HG03378 (cell line): ENCODE results near the gene DEFB125.
"Not testable (repeated sequence)": the region's sequence is repeated elsewhere in the genome, so short reads cannot be mapped to it uniquely, and the experiment has no call there.

Experiments
- ATAC-seq: cut with Tn5 transposase; IDR thresholded peaks from one replicate; pipeline ENCODE4 v1.9.1; 2021; ENCODE audit warnings: mild to moderate bottlenecking, moderate library complexity; ENCODE audit not compliant: unreplicated experiment

The DEFB125 gene, protein sequence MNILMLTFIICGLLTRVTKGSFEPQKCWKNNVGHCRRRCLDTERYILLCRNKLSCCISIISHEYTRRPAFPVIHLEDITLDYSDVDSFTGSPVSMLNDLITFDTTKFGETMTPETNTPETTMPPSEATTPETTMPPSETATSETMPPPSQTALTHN

DNA sequence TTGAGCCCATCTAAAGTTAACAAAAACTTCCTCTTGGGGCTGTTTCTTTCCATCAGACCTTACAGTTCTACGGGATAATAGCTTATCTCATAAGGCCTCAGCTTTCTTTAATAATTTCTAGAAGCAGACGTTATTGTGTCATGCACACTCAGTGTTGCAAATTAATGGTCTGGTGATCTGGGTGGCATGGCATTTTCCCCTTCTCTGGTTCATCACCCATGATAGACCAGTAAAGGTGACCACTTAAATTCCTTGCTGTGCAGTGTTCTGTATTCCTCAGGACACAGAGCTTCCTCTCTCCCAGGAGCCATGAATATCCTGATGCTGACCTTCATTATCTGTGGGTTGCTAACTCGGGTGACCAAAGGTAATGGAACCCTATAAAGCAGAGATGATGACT, at the start of gene DEFB125:
Gene DEFB125, plus strand, starts transcription at position 272 of the 400 bp plus-strand sequence. Its CDS starts 38 bp downstream, at position 310.
- no peak for ATAC-seq

DNA sequence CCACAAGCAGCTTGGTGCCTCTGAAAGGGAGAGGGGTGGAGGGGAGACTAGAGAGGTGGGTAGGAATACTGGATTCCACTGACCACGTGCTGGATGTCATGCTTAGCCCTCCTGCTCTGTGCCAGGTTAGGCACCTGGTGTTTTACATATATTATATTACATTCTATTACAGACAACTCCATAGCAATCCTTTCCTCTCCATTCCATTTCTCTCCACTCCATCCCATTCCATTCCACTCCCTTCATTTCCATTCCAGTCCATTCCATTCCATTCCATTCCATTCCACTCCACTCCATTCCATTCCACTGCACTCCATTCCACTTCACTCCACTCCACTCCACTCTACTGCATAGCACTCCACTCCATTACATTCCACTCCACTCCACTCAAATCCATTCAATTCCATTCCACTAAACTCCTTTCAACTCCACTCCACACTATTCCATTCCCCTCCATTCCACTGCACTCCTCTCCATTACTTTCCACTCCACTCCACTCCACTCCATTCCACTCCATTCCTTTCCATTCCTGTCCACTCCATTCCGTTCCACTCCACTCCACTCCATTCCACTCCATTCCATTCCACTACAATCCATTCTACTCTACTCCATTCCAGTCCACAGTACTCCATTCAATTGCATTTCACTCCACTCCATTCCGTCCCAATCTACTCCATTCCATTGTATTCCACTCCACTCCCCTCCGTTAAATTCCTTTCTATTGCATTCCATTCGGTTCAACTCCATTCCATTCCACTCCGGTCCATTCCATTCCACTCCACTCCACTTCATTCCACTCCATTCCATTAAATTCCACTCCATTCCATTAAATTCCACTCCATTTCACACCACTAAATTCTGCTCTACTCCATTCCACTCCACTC, 27.2 kb upstream of the DEFB125 start:
- ATAC-seq: no peak

DNA sequence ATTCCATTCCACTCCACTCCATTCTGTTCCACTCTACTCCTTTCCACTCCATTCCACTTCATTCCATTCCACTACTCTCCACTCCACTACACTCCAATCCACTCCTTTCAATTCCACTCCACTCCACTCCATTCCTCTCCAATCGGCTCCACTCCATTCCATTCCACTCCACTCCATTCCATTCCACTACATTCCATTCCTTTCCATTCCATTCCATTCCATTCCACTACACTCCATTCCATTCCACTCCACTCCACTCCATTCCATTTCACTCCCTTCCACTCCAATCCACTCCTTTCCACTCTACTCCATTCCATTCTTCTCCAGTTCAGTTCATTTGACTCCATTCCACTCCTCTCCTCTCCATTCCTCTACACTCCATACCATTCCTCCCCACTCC, 26.2 kb upstream of the DEFB125 start:
- ATAC-seq: no peak

DNA sequence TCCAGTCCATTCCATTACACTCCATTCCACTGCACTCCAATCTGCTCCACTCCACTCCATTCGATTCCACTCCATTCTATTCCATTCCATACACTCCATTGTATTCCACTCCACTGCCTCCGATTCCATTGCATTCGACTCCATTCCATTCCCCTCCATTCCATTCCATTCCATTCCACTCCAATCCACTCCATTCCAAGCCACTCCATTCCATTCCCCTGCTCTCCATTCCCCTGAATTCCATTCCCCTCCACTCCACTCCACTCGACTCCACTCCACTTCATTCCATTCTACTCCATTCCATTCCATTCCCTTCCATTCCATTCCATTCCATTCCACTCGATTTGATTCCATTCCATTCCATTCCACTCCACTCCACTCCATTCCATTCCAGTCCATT, 25.7 kb upstream of the DEFB125 start:
- no peak for ATAC-seq

DNA sequence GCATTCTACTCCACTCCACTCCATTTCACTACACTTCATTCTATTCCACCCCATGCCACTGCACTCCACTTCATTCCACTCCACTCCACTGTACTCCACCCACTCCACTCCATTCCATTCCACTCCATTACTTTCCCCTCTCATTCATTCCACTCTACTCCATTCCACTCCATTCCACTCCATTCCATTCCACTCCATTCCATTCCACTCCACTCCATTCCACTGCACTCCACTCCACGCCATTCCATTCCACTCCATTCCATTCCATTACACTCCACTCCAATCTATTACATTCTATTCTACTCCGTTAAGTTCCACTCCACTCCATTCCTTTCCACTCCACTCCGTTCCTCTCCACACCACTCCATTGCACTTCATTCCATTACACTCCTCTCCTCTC, 25.0 kb upstream of the DEFB125 start:
- no peak for ATAC-seq

DNA sequence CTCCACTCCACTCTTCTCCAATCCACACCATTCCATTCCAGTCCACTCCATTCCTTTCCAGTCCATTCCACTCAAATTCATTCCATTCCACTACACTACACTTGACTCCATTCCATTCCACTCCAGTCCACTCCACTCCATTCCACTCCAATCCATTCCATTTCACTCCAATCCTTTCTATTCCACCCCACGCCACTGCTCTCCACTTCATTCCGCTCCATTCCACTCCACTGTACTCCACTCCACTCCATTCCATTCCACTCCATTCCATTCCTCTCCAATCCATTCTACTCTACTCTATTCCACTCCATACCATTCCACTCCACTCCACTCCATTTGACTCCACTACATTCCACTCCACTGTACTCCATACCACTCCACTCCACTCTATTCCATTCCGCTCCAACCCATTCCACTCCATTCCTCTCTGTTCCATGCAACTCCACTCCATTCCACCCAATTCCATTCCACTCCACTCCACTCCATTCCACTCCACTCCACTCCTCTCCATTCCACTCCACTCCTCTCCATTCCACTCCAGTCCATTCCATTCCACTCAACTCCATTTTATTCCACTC, 23.4 kb upstream of the DEFB125 start:
- ATAC-seq: no peak

DNA sequence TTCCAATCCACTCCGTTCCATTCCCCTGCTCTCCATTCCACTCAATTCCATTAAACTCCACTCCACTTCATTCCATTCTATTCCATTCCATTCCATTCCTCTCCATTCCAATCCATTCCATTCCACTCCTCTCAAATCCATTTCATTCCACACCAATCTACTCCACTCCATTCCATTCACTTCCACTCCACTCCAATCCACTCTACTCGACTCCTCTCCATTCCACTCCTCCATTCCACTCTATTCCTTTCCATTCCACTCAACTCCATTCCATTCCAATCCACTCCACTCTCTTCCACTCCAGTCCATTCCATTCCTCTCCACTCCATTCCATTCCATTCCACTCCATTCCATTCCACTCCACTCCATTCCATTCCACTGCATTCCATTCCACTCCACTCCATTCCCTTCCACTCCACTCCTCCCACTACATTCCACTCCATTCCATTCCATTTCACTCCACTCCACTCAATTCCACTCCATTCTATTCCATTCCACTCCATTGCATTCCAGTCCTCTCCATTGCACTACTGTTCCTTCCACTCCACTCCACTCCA, 22.6 kb upstream of the DEFB125 start:
- no peak for ATAC-seq

DNA sequence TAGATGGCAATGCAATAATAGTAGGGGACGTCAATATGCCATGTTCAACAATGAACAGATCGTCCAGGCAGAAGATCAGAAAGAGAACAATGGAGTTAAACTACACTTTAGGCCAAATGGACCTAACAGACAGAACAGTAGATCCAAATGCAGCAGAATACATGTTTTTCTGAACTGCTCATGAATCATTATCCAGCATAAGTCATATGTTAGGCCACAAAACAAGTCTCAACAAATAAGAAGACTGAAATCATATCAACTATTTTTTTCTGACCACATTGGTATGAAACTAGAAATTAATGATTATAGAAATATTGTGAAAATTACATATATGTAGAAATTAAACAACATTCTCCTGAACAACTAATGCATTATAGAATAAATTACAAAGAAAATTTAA, 10.2 kb upstream of the DEFB125 start:
- no peak for ATAC-seq

DNA sequence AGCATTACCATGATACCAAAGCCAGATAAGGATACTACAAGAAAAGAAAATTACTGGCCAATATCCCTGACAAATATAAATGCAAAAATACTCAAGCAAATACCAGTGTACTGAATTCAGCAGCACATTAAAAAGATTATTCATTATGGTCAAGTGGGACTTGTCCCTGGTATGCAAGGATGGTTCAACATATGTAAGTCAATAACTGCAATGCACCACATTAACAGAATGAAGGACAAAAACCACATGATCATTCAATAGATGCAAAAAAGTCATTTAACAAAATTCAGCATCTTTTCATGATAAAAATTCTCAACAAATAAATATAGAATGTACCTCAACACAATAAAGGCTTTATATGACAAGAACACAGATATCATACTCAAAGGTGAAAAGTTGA, 9.1 kb upstream of the DEFB125 start:
- ATAC-seq: no peak

DNA sequence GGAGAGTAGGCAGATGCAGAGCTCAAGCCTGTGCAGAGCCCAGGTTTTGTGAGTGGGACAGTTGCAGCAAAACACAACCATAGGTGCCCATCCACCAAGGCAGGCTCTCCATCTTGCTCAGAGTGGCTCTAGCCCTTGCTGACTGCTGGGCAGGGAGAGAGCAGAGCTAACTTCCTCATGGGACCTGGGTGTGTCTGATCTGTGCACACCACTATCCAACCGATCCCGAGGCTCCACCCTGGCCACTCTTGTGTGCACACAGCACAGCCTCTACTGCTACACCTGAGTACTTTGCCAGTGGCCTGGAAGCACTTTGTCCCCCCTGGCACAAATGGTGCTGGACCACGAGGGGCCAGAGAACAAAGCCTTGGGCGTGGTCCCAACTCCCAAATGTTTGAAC, 7.9 kb upstream of the DEFB125 start:
- no peak for ATAC-seq

DNA sequence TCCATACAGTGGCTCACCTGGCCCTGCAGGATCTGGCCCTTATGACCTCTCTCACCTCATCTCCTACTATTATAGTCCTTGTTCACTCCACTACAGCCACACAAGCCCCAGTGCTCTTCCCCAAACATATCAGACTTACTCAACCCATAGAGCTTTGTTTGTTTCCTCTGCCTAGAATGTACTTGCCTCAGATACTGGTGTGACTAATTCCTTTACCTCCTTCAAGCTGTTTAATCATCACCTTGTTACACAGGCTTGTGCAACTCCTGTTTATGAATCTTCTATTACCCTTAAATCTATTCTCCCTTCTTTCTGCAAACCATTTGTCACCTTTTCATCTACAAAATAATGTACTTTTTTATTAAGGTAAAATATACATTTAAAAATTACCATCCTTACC, 3.2 kb downstream of the DEFB125 start:
- no peak for ATAC-seq

DNA sequence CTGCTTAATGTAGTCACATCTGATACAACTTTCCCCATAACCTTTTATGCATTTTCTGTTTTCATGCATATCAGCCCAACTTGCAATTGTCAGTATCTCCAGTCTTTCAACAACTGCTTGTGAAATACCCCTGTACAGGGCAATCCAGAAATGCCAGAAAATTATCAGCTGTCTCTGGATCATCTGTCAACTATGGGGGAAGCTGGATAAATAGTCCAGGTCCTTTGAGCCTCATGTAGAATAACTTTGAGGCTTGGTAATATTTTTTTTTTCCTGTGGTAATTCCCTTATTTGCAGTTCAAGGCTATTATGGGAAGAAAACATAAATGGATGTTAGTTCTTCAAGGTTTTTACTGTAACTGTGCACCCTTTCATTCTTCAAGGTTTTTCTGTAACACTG, 6.2 kb downstream of the DEFB125 start:
- ATAC-seq: no peak

DNA sequence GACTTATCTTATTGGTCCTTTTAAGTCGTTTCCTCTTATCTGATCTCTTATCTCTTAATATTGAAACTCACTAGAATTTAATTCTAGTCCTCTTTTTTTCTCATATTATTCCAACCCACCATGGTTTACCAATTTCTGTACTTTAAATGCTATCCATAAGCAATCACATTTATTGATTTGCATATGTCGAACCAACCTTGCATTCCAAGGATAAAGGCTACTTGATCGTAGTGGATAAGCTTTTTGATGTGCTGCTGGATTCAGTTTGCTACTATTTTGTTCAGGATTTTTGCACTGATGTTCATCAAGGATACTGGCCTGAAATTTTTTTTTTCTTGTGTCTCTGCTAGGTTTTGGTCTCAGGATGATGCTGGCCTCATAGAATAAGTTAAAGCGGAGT, 7.7 kb downstream of the DEFB125 start:
- no peak for ATAC-seq

DNA sequence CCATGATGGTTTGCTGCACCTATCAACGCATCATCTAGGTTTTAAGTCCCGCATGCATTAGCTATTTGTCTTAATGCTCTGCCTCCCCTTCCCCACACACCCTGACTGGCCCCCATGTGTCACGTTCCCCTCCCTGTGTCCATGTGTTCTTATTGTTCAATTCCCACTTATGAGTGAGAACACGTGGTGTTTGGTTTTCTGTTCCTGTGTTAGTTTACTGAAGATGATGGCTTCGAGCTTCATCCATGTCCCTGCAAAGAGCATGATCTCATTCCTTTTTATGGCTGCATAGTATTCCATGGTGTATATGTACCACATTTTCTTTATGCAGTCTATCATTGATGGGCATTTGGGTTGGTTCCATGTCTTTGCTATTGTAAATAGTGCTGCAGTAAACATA, 10.2 kb downstream of the DEFB125 start:
- ATAC-seq: not testable (repeated sequence)

DNA sequence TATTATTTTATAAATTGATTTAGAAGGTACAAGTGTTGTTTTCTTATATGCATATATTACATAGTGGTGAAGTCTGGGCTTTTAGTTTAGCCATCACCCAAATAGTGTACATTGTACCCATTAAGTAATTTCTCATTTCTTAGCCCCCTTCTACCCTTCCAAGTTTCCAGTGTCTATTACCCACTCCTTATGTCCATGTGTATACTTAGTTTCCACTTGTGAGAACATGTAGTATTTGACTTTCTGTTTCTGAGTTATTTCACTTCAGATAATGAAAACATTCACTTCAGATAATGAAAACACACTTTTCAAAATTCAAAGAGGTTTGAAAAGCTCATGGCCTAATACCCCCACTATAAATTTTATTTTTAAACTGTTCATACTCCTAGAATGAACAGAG, 14.5 kb downstream of the DEFB125 start:
- ATAC-seq: no peak

DNA sequence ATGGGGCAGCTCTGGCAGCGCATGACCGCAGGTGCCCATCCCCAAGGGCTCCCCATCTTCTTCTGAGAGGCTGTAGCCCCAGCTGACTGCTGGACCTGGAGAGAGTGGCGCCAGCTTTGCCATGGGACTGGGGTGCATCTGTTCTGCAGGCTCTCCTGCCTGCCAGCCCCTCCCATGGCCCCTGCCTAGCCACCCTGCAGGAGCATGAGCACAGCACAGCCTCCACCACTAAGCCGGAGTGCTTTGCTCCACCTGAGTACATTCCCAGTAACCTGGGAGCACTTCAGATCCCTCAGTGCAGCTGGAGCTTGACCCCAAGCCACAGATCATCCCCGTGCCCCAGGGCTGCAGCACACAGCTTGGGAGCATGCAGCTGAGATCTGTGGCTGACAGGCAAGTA, 16.0 kb downstream of the DEFB125 start:
- no peak for ATAC-seq

DNA sequence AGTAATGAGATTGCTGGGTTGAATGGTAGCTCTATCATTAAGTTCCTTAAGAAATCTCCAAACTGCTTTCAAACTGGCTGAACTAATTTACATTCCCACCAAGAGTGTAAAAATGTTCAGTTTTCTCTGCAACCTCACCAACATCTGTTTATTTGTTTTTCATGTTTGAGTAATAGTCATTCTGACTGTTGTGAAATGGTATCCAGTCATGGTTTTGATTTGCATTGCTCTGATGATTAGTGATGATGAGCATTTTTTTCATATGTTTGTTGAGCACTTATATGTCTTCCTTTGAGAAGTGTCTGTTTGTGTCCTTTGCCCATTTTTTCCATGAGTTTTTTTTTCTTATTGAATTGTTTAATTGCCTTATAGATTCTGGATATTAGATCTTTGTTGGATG, 24.9 kb downstream of the DEFB125 start:
- ATAC-seq: no peak

DNA sequence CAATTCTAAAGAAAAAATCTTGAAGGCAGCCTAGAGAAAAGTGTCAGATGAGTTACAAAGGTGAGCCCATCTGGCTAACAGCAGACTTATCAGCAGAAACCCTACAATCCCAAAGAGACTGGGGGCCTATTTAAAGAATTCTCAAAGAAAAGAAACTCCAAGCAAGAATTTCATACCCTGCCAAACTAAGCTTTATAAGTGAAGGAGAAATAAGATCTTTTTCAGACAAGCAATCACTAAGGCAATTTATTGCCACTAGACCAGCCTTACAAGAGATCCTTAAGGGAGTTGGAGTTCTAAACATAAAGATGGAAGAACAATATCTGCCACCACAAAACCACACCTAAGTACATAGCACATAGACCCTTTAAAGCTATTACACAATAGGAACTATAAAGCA, 30.0 kb downstream of the DEFB125 start:
- no peak for ATAC-seq

DNA sequence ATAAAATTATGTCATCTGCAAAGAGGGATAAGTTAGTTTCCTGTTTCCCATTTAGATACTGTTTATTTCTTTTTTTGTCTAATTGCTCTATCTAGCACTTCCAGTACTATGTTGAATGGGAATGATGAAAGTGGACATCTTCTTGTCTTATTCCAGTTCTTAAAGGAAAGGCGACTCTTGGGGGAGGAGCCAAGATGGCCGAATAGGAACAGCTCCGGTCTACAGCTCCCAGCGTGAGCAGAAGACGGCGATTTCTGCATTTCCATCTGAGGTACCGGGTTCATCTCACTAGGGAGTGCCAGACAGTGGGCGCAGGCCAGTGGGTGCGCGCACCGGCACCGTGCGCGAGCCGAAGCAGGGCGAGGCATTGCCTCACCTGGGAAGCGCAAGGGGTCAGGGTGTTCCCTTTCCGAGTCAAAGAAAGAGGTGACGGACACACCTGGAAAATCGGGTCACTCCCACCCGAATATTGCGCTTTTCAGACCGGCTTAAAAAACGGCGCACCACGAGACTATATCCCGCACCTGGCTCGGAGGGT, 42.4 kb downstream of the DEFB125 start:
- ATAC-seq: not testable (repeated sequence)

DNA sequence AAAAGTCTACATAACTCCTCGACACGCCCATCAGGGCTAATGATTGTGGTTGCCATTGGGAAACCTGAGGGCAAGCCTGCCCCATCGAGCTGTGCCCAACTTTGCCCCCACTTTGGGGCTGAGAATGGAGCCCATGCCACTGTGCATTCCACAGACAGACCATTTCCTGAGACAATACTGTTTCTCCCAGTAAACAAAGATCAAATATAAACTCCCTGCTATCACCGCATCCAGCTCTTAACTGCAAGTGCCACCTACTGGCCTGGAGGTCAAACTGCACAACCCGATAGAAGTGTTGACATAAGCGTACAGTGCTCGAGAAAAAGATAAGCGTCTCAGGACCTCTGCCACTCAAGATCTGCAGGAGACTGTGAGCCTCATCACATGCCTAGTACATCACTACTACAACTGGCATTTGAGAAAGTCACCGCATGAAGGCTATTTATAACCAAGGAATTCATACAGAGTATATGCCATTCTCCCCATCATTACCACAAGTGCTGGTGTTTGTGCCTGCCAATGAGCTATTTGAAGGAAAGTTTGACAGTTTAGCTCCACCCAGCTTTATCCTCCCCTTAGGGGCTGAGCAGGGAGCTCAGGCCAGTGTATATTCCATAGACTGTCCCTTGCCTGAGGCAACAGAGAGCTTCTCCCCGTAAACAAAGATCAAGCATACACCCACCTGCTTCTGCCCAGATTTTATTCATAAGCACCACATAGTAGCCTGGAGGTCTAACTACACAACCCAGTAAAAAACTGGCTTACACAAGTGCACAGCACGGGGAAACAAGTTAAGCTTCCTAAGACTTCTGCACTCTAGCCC, 50.4 kb downstream of the DEFB125 start:
- ATAC-seq: no peak

DNA sequence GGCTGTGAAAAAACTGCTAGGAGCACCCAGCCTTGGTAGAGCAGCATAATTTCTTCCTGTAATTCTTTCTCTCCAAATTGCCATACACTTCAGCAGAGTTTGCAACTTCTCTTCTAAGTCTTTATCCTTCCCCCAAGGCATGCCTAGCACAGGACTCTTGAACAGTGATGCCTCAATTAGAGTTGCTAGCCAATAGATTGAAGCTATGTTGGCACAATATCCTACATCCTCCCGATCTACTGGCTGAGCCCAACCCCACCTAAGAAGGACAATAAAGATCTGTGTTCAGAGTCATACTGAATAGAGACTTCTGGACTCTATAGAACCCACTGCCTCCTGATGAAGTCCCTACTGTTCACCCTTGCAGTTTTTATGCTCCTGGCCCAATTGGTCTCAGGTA, 54.8 kb downstream of the DEFB125 start, which contains the start of gene DEFB126:
Gene DEFB126, plus strand, starts transcription at position 301 of the 400 bp plus-strand sequence. Its CDS starts 39 bp downstream, at position 340.
- no peak for ATAC-seq
